Glutamatergic neuron (in vitro differentiated cells): ENCODE results near the gene ADGRF4. TPM values are rescaled to one million over a fixed set of nuclear protein-coding genes. Genes with fewer than 3 reads are reported as not detected.
"Not testable (repeated sequence)": the region's sequence is repeated elsewhere in the genome, so short reads cannot be mapped to it uniquely, and the experiment has no call there.

Source experiments
- DNase-seq: peaks from one replicate; pipeline ENCODE4 v3.0.0; 2022
- H3K27ac Mint-ChIP-seq: one replicate; pipeline ENCODE4 v1.8.0; 2020; ENCODE audit warnings: mild to moderate bottlenecking, mixed read lengths, inconsistent platforms; ENCODE audit not compliant: unreplicated experiment
- H3K27me3 Mint-ChIP-seq: one replicate; pipeline ENCODE4 v1.8.0; 2020; ENCODE audit warnings: mild to moderate bottlenecking, moderate library complexity, mixed read lengths, inconsistent platforms; ENCODE audit not compliant: unreplicated experiment
- H3K36me3 Mint-ChIP-seq: one replicate; pipeline ENCODE4 v1.8.0; 2020; ENCODE audit warnings: mild to moderate bottlenecking, mixed read lengths, inconsistent platforms; ENCODE audit not compliant: unreplicated experiment
- H3K4me1 Mint-ChIP-seq: one replicate; pipeline ENCODE4 v1.8.0; 2020; ENCODE audit warnings: mild to moderate bottlenecking, low read depth, mixed read lengths, inconsistent platforms; ENCODE audit not compliant: unreplicated experiment
- H3K4me3 Mint-ChIP-seq: one replicate; pipeline ENCODE4 v1.8.0; 2020; ENCODE audit warnings: mild to moderate bottlenecking, mixed read lengths, inconsistent platforms; ENCODE audit not compliant: unreplicated experiment
- H3K9me3 Mint-ChIP-seq: one replicate; pipeline ENCODE4 v1.8.0; 2020; ENCODE audit warnings: mild to moderate bottlenecking, moderate library complexity, mixed read lengths, inconsistent platforms; ENCODE audit not compliant: unreplicated experiment
- total RNA-seq: library from RNA; stranded (reverse); fragmentation: NEBNext Ultra II Directional; extraction: Animal tissue kit (Norgen Biotek cat#: 25700); gene quantifications from one replicate; pipeline ENCODE4 v1.2.1, GENCODE V29; 2021; ENCODE audit not compliant: unreplicated experiment
- TF ChIP-seq, protein P1 (sequence below): fragments of 200-600 bp; sonication (generic); IDR thresholded peaks from one replicate; pipeline ENCODE4 v1.5.0; 2021; ENCODE audit not compliant: partially characterized antibody, unreplicated experiment

The ADGRF4 gene
- total RNA-seq, 1 donor from 2014 or later, result not detected

DNA sequence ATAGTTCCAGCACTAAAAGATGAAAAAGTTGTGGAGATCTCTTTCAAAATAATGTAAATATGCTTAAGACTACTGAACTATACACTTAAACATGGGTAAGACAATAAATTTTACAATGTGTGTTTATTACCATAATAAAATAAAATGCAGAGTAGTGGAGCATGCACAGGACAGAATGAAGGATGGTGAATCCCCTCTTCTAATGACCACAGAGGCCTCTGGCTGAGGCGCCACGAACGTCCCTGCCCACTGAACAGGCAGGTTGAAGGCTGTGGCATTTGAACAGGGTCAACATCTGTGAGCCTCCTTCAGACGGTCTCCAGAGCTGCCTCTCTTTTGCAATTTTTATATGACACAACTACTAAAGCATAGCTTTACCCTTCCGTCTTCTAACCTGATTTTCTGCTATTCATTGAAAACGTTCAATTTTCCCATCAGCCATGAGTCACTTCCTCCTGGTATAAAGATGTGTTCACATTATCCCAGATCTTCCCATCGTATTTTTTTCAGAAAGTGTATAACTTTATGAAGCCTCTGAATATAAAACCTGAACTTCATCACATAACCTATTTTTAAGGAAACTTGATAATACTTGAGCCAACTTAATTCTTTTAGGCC lies 37.8 kb downstream of the ADGRF4 start:
- Mint-ChIP-seq H3K4me3 (no peak overlapping the region), H3K27me3 (peaks cover 3% of the 10 kb centered on the region), H3K9me3 (no peaks in the 10 kb centered on the region), H3K27ac (no peak overlapping the region), H3K4me1 (peaks cover 1% of the 10 kb centered on the region), H3K36me3 (no peaks in the 10 kb centered on the region)
- TF ChIP-seq, protein P1, sequence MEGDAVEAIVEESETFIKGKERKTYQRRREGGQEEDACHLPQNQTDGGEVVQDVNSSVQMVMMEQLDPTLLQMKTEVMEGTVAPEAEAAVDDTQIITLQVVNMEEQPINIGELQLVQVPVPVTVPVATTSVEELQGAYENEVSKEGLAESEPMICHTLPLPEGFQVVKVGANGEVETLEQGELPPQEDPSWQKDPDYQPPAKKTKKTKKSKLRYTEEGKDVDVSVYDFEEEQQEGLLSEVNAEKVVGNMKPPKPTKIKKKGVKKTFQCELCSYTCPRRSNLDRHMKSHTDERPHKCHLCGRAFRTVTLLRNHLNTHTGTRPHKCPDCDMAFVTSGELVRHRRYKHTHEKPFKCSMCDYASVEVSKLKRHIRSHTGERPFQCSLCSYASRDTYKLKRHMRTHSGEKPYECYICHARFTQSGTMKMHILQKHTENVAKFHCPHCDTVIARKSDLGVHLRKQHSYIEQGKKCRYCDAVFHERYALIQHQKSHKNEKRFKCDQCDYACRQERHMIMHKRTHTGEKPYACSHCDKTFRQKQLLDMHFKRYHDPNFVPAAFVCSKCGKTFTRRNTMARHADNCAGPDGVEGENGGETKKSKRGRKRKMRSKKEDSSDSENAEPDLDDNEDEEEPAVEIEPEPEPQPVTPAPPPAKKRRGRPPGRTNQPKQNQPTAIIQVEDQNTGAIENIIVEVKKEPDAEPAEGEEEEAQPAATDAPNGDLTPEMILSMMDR, result no peak
- no peak for DNase-seq

DNA sequence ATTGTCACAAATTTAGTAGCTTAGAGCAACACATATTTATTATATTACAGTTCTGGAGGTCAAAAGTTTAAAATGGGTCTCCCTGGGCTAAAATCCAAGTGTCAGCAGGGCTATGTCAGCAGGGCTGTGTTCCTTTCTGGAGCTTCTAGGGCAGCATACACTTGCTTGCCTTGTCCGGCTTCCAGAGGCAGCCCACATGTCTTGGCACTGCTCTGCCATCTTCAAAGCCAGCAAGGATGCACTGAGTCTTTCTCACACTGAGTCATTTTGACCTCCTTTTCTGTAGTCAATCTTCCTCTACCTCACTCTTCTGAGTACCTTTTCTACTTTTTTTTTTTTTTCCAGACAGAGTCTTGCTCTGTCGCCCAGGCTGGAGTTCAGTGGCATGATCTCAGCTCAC lies 39.0 kb downstream of the ADGRF4 start:
- no peak for DNase-seq
- H3K4me1 Mint-ChIP-seq, result peaks cover 3% of the 10 kb centered on the region

DNA sequence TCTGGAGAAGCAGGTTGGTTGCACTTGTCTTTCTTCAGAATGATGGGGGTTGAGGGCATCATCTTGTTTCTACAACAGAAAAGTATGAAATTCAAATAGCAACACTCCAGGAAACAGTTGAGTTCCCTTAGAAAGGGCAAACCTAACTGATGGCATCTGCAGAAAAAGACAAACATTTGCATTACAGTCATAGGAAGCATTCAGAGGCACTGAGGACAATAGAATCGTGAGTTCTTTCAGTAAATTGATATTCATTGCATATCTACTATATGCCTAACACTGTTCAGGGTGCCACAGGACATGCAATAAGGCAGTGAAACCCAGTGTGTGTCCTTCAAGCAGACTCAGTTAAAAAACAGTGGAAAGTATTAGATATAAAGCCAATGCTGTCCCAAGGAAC lies 42.3 kb downstream of the ADGRF4 start:
- TF ChIP-seq, protein P1, result no peak
- no peak for DNase-seq
- no peak overlapping the region for H3K4me3 Mint-ChIP-seq
- H3K36me3 Mint-ChIP-seq, result no peaks in the 10 kb centered on the region
- H3K27me3 Mint-ChIP-seq, result no peaks in the 10 kb centered on the region
- H3K27ac Mint-ChIP-seq, result no peak overlapping the region
- peaks cover 3% of the 10 kb centered on the region for H3K4me1 Mint-ChIP-seq
- H3K9me3 Mint-ChIP-seq, result no peaks in the 10 kb centered on the region

More for the DNA sequence above, 39.0 kb downstream of the ADGRF4 start:
- no peaks in the 10 kb centered on the region for H3K36me3 Mint-ChIP-seq
- H3K9me3 Mint-ChIP-seq, result no peaks in the 10 kb centered on the region
- no peak overlapping the region for H3K27ac Mint-ChIP-seq
- H3K4me3 Mint-ChIP-seq, result no peak overlapping the region
- TF ChIP-seq, protein P1, result no peak
- H3K27me3 Mint-ChIP-seq, result peaks cover 3% of the 10 kb centered on the region

DNA sequence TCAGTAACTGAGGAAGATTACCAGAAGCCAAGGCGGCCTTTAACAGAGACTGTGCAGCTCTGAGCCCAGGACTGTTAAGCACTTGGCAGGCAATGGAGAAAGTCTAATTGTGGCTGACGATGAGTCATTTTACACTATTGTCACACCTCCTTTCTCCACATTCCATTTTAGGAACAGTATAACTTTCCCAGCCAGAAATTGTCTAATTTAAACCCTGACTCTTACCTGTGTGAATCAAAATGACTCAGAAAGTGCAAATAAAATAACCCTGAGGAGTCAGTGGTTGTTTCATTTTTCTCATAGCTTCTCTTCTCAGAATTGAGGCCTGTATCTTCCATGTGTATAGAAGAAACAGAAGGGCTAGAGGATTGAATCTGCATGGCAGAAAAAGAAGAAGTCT lies 43.4 kb downstream of the ADGRF4 start:
- Mint-ChIP-seq H3K27ac (no peak overlapping the region), H3K36me3 (no peaks in the 10 kb centered on the region), H3K4me1 (peaks cover 3% of the 10 kb centered on the region), H3K9me3 (no peaks in the 10 kb centered on the region), H3K4me3 (no peak overlapping the region), H3K27me3 (no peaks in the 10 kb centered on the region)
- TF ChIP-seq, protein P1, result no peak
- DNase-seq, result no peak

DNA sequence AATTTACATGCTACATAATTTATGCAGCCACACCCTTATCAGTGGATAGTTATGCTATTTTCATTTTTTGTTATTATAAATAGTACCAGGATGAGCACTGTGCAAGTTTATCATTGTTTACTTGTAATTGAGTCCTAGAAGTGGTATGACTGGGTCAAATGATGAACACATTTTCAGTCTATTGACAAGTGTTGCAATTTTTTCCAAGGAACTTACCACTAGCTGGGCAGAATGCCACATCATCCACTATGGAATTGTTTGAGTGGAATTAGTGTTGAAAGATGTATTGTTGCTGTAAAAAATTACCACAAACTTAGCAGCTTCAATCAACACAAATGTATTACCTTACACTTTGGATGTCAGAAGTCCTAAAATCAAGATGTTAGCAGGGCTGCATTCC lies 45.4 kb downstream of the ADGRF4 start:
- no peak for DNase-seq
- Mint-ChIP-seq H3K4me1 (peaks cover 3% of the 10 kb centered on the region), H3K4me3 (no peak overlapping the region), H3K36me3 (no peaks in the 10 kb centered on the region), H3K9me3 (no peaks in the 10 kb centered on the region), H3K27ac (no peak overlapping the region), H3K27me3 (no peaks in the 10 kb centered on the region)
- TF ChIP-seq, protein P1, result no peak

DNA sequence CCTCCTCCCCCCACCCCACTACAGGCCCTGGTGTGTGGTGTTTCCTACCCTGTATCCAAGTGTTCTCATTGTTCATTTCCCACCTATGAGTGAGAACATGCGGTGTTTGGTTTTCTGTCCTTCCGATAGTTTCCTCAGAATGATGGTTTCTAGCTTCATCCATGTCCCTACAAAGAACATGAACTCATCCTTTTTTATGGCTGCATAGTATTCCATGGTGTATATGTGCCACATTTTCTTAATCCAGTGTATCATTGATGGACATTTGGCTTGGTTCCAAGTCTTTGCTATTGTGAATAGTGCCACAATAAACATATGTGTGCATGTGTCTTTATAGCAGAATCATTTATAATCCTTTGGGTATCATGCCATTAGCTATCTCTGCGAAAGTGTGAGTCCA lies 46.9 kb downstream of the ADGRF4 start:
- H3K27me3 Mint-ChIP-seq, H3K27ac Mint-ChIP-seq, H3K36me3 Mint-ChIP-seq, H3K4me3 Mint-ChIP-seq, H3K9me3 Mint-ChIP-seq, H3K4me1 Mint-ChIP-seq, DNase-seq: not testable (repeated sequence)
